Adipocyte (in vitro differentiated cells): ENCODE results near the gene DLG1.

ENCODE experiments used
- DNase-seq: peaks from one replicate; pipeline ENCODE4 v3.0.0-alpha.2; 2015; ENCODE audit warnings: low read depth
- H3K27me3 ChIP-seq: replicated peaks from 2 replicates; pipeline ENCODE4 v1.7.0; 2013; ENCODE audit warnings: mild to moderate bottlenecking, low read length, moderate library complexity; ENCODE audit not compliant: control insufficient read depth, insufficient read depth
- H3K36me3 ChIP-seq: 2 replicates; pipeline ENCODE4 v1.7.0; 2013; ENCODE audit warnings: low read length, mild to moderate bottlenecking, moderate library complexity; ENCODE audit not compliant: control insufficient read depth, insufficient read depth, severe bottlenecking
- H3K4me1 ChIP-seq: 2 replicates; pipeline ENCODE4 v1.7.0; 2013; ENCODE audit warnings: mild to moderate bottlenecking, low read length, moderate library complexity; ENCODE audit not compliant: control insufficient read depth, insufficient read depth
- H3K4me3 ChIP-seq: 2 replicates; pipeline ENCODE4 v1.7.0; 2013; ENCODE audit warnings: mild to moderate bottlenecking, low read length, moderate library complexity
- H3K9ac ChIP-seq: 2 replicates; pipeline ENCODE4 v1.7.0; 2013; ENCODE audit warnings: mild to moderate bottlenecking, low read length, moderate library complexity
- H3K9me3 ChIP-seq: 2 replicates; pipeline ENCODE4 v1.7.0; 2013; ENCODE audit warnings: mild to moderate bottlenecking, low read length, moderate library complexity; ENCODE audit not compliant: control insufficient read depth

The DLG1 gene

GRCh38 chr3:197241173-197241572 lies 57.2 kb downstream of the DLG1 start:
- no peak overlapping the region for H3K4me3 ChIP-seq
- peaks cover 20% of the 10 kb centered on the region for H3K9me3 ChIP-seq
- no peak for DNase-seq

GRCh38 chr3:197239857-197240256 lies 58.6 kb downstream of the DLG1 start:
- no peak for DNase-seq
- Histone ChIP-seq H3K27me3 (no peaks in the 10 kb centered on the region), H3K36me3 (peaks cover 19% of the 10 kb centered on the region), H3K9ac (no peak overlapping the region), H3K9me3 (peaks cover 20% of the 10 kb centered on the region), H3K4me1 (no peaks in the 10 kb centered on the region), H3K4me3 (no peak overlapping the region)

More at GRCh38 chr3:197241173-197241572, 57.2 kb downstream of the DLG1 start:
- H3K4me1 ChIP-seq, result no peaks in the 10 kb centered on the region
- peaks cover 17% of the 10 kb centered on the region for H3K36me3 ChIP-seq
- no peaks in the 10 kb centered on the region for H3K27me3 ChIP-seq
- H3K9ac ChIP-seq, result no peak overlapping the region

DNA sequence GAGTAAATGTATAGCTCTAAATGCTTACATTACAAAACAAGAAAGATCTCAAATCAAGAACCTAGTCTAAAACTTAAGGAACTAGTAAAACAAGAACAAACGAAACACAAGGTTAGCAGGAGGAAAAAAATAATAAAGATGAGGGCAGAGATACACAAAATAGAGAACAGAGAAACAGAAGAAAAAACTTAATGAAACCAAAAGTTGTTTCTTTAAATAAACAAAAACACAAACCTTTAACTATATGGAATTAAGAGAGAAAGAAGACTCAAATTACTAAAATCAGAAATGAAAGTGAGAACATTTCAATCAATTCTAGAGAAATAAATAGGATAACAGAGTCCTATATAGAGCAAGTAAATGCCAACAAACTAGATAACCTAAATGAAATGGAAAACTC lies 59.6 kb downstream of the DLG1 start:
- peaks cover 11% of the 10 kb centered on the region for H3K36me3 ChIP-seq
- H3K4me3 ChIP-seq, result no peak overlapping the region
- H3K9me3 ChIP-seq, result peaks cover 20% of the 10 kb centered on the region
- no peaks in the 10 kb centered on the region for H3K27me3 ChIP-seq
- H3K4me1 ChIP-seq, result no peaks in the 10 kb centered on the region
- no peak overlapping the region for H3K9ac ChIP-seq
- no peak for DNase-seq

- H3K36me3 ChIP-seq, result peaks cover 3% of the 10 kb centered on the region
- DNase-seq, result no peak
- peaks cover 11% of the 10 kb centered on the region for H3K9me3 ChIP-seq
- H3K9ac ChIP-seq, result no peak overlapping the region
- no peaks in the 10 kb centered on the region for H3K27me3 ChIP-seq
- H3K4me3 ChIP-seq, result no peak overlapping the region
- H3K4me1 ChIP-seq, result no peaks in the 10 kb centered on the region
Measured at GRCh38 chr3:197237897-197238296, 60.5 kb downstream of the DLG1 start.

DNA sequence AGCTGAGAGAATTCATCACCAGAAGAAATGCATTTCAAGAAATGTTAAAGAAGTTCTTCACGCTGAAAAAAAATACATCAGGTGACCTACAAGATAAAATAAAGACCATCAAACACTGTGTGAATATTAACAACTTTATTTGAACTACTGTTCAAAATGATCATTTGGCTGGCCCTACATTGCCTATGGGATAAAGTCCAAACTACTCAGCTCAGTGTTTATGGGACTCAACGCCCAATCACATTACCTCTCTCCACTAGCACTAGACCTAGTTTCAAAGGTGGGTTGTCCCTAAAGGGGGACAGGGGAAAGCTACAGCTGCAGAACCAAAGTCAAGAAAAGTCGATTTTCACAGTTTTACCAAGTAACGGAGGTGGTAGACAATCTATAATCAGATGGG lies 62.0 kb downstream of the DLG1 start:
- Histone ChIP-seq H3K36me3 (peaks cover 3% of the 10 kb centered on the region), H3K9me3 (no peaks in the 10 kb centered on the region), H3K9ac (no peak overlapping the region), H3K4me3 (no peak overlapping the region), H3K27me3 (no peaks in the 10 kb centered on the region), H3K4me1 (no peaks in the 10 kb centered on the region)
- DNase-seq, result no peak

DNA sequence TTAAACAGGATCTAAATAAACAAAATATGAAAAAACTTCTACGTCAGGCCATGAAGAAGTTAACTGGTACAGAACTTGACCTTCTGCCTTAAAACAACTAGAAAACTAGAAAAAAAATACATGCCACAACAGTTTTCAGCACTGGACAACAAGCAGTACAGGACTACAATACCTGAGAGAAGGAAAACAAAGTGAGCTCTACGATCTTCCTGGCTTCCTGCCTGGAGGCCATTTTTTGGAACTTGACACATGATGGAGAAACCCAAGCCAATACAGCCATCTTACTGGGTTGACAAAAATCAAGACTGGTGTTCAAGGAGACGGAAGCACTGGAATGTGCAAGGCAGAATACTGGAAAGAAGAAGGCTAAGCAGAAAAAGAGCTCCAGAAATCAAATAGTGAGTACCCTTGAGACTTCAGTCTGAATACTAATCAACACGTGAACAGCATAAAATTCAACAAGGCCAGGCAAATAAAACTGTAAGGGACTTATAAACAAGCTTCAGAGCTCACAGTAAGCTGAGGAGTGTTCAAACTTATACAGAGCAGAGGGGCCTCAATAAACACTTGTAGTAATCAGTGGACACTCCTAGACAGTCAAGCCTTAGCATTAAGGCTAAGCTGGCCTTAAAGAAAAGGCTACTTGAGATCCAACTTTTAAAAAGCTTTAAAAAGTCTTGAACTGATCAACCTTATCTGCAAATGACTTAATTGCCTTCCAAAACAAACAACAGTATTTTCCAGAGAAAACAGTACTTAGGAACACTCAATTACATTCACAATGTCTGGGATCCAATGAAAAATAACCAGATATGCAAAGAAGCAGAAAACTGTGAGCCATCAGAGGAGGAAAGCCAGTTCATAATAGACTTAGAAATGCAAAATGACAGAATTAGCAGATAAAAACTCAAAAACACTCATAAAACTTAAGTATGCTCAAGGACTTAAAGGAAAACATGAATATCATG lies 63.2 kb downstream of the DLG1 start:
- Histone ChIP-seq H3K9me3 (no peaks in the 10 kb centered on the region), H3K4me1 (no peaks in the 10 kb centered on the region), H3K36me3 (peaks cover 9% of the 10 kb centered on the region), H3K4me3 (no peak overlapping the region), H3K27me3 (no peaks in the 10 kb centered on the region), H3K9ac (no peak overlapping the region)
- DNase-seq, result no peak

GRCh38 chr3:197231321-197231720 lies 67.1 kb downstream of the DLG1 start:
- peaks cover 23% of the 10 kb centered on the region for H3K4me1 ChIP-seq
- DNase-seq, result no peak
- H3K9ac ChIP-seq, result no peak overlapping the region
- H3K9me3 ChIP-seq, result no peaks in the 10 kb centered on the region
- H3K27me3 ChIP-seq, result no peaks in the 10 kb centered on the region
- H3K36me3 ChIP-seq, result peaks cover 9% of the 10 kb centered on the region
- H3K4me3 ChIP-seq, result no peak overlapping the region

DNA sequence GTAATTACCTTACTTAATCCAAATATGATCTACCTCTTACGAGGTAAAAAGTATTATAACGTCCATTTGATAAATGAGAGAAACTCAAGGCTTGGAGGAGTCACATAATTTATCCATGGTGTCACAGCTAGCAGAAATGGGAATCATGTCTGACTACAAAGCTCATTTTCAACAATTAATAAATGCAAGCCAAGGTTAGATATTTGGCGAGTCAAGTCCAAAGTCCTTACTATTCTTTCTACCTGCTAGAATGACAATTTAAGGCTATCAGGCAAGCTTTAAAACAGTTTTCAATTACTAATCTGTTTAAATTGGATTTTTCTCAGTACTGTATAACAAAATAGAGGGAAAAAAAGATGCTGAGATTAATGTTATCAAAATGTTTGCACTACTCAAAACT lies 68.6 kb downstream of the DLG1 start:
- no peaks in the 10 kb centered on the region for H3K27me3 ChIP-seq
- no peak for DNase-seq
- no peak overlapping the region for H3K4me3 ChIP-seq
- H3K4me1 ChIP-seq, result peaks cover 30% of the 10 kb centered on the region
- H3K9me3 ChIP-seq, result no peaks in the 10 kb centered on the region
- H3K9ac ChIP-seq, result no peak overlapping the region
- peaks cover 6% of the 10 kb centered on the region for H3K36me3 ChIP-seq

DNA sequence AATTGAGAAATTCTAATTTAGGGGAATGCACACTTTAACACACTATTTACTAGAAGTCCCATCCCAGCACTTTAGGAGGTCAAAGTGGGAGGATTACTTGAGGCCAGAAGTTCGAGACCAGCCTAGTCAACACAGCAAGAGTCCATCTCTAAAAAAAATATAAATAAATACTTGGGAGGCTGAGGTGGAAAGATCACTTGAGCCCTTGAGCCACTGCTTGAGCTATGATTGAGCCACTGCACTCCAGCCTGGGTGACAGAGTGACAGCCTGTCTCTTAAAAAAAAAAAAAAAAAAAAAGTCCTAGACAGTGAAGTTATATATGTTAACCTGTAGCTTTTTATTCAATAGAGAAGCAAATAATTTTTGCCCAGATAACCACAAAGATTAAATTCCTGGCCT lies 69.2 kb downstream of the DLG1 start:
- no peak overlapping the region for H3K9ac ChIP-seq
- peaks cover 6% of the 10 kb centered on the region for H3K36me3 ChIP-seq
- H3K9me3 ChIP-seq, result no peaks in the 10 kb centered on the region
- no peaks in the 10 kb centered on the region for H3K27me3 ChIP-seq
- no peak overlapping the region for H3K4me3 ChIP-seq
- H3K4me1 ChIP-seq, result peaks cover 30% of the 10 kb centered on the region
- no peak for DNase-seq

- DNase-seq, result no peak
- Histone ChIP-seq H3K9me3 (no peaks in the 10 kb centered on the region), H3K27me3 (no peaks in the 10 kb centered on the region), H3K4me1 (peaks cover 32% of the 10 kb centered on the region), H3K4me3 (peak overlapping the region; percentile 9), H3K9ac (peak overlapping the region; percentile 51), H3K36me3 (peaks cover 6% of the 10 kb centered on the region)
Measured at GRCh38 chr3:197227780-197228574, 70.4 kb downstream of the DLG1 start.

GRCh38 chr3:197226179-197226578 lies 72.2 kb downstream of the DLG1 start:
- peak; percentile 32 for DNase-seq
- peaks cover 46% of the 10 kb centered on the region for H3K4me1 ChIP-seq
- H3K4me3 ChIP-seq, result no peak overlapping the region
- H3K9ac ChIP-seq, result peak overlapping the region; percentile 27
- H3K9me3 ChIP-seq, result no peaks in the 10 kb centered on the region
- no peaks in the 10 kb centered on the region for H3K27me3 ChIP-seq
- peaks cover 6% of the 10 kb centered on the region for H3K36me3 ChIP-seq
